NCI-H82 treated with DMSO at 0.1 percent for 48 hours (cell line): ENCODE results near the gene SET.

Experiments used
- DNase-seq: peaks from one replicate; lab custom pipeline; 2025; ENCODE audit not compliant: unreplicated experiment; lab: John Stamatoyannopoulos, UW

Gene SET

GRCh38 chr9:128728298-128728697 lies 39.3 kb downstream of the SET start:
- DNase-seq, result no peak

- DNase-seq, result no peak
These were observed 40.3 kb downstream of the SET start for GRCh38 chr9:128729302-128729701.

GRCh38 chr9:128729766-128730517 lies 40.9 kb downstream of the SET start:
- no peak for DNase-seq

- DNase-seq, result no peak
These were observed 42.1 kb downstream of the SET start for GRCh38 chr9:128731093-128731492.

- DNase-seq, result no peak
These were observed 42.7 kb downstream of the SET start for GRCh38 chr9:128731691-128732090.

GRCh38 chr9:128732576-128732975 lies 43.6 kb downstream of the SET start:
- no peak for DNase-seq

GRCh38 chr9:128733256-128733655 lies 44.2 kb downstream of the SET start:
- peak; percentile 85 for DNase-seq

GRCh38 chr9:128735373-128735772 lies 46.4 kb downstream of the SET start:
- no peak for DNase-seq

GRCh38 chr9:128742401-128742800 lies 53.4 kb downstream of the SET start:
- no peak for DNase-seq

GRCh38 chr9:128743421-128743820 lies 54.4 kb downstream of the SET start:
- no peak for DNase-seq
